RWPE2 (cell line): ENCODE data around the gene DCX.

Source experiments
- ATAC-seq: fragments of 200-7000 bp; cut with Tn5 transposase; 3 replicates; pipeline ENCODE4 v1.9.1; 2021; ENCODE audit warnings: low read depth
- DNase-seq: peaks from one replicate; pipeline ENCODE4 v3.0.0-alpha.2; 2020; ENCODE audit warnings: low spot score
- H3K27ac ChIP-seq: fragments of 450-650 bp; 2 replicates; pipeline ENCODE4 v1.5.1; 2017; ENCODE audit warnings: mild to moderate bottlenecking; ENCODE audit not compliant: poor library complexity, severe bottlenecking
- H3K27me3 ChIP-seq: fragments of 250-450 bp; sonication (Bioruptor Pico); 2 replicates; pipeline ENCODE4 v1.5.1; 2021; ENCODE audit warnings: mild to moderate bottlenecking, moderate library complexity; ENCODE audit not compliant: insufficient read depth, poor library complexity, severe bottlenecking
- H3K36me3 ChIP-seq: fragments of 250-450 bp; sonication (Bioruptor Pico); 2 replicates; pipeline ENCODE4 v1.5.1; 2020; ENCODE audit warnings: low read depth, mild to moderate bottlenecking, moderate library complexity
- H3K4me1 ChIP-seq: fragments of 250-450 bp; sonication (Bioruptor Pico); 2 replicates; pipeline ENCODE4 v1.5.1; 2021; ENCODE audit warnings: mild to moderate bottlenecking, moderate library complexity; ENCODE audit not compliant: insufficient read depth, poor library complexity, severe bottlenecking
- H3K4me3 ChIP-seq: fragments of 250-450 bp; sonication (Bioruptor Pico); 2 replicates; pipeline ENCODE4 v1.5.1; 2021; ENCODE audit warnings: mild to moderate bottlenecking, moderate library complexity; ENCODE audit not compliant: severe bottlenecking
- H3K9me3 ChIP-seq: fragments of 250-450 bp; sonication (Bioruptor Pico); 2 replicates; pipeline ENCODE4 v1.5.1; 2021; ENCODE audit warnings: mild to moderate bottlenecking, moderate library complexity; ENCODE audit not compliant: severe bottlenecking
- TF ChIP-seq, protein P1 (sequence below): fragments of 450-650 bp; IDR thresholded peaks from one replicate; pipeline ENCODE4 v1.5.1; 2017; ENCODE audit warnings: mild to moderate bottlenecking, moderate library complexity; ENCODE audit not compliant: poor library complexity, severe bottlenecking

DCX gene

DNA sequence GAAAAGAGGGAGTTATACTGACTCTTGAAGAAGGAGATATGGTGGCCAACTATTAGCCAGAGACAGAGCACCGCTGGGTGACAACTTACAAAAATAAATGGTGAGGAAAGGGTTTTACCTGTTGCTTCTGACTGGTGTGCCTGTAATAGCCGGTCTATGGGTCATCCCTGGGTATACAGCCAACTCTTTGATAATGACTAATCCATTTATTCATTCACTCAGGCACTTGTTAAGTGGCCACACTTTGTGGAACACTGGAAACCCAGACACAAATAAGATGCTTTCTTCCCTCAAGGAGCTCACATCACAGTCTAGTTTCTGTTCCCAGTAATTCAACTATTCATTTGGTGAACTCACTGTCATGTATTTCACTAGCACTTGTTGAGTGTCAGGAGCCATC is 128.5 kb downstream of the DCX start:
- H3K27ac ChIP-seq, result no peak overlapping the region
- H3K4me3 ChIP-seq, result no peak overlapping the region
- ATAC-seq, result no peak
- H3K9me3 ChIP-seq, result no peaks in the 10 kb centered on the region
- no peaks in the 10 kb centered on the region for H3K4me1 ChIP-seq
- no peaks in the 10 kb centered on the region for H3K27me3 ChIP-seq
- no peak for DNase-seq
- H3K36me3 ChIP-seq, result no peaks in the 10 kb centered on the region
- TF ChIP-seq, protein P1, sequence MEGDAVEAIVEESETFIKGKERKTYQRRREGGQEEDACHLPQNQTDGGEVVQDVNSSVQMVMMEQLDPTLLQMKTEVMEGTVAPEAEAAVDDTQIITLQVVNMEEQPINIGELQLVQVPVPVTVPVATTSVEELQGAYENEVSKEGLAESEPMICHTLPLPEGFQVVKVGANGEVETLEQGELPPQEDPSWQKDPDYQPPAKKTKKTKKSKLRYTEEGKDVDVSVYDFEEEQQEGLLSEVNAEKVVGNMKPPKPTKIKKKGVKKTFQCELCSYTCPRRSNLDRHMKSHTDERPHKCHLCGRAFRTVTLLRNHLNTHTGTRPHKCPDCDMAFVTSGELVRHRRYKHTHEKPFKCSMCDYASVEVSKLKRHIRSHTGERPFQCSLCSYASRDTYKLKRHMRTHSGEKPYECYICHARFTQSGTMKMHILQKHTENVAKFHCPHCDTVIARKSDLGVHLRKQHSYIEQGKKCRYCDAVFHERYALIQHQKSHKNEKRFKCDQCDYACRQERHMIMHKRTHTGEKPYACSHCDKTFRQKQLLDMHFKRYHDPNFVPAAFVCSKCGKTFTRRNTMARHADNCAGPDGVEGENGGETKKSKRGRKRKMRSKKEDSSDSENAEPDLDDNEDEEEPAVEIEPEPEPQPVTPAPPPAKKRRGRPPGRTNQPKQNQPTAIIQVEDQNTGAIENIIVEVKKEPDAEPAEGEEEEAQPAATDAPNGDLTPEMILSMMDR, result no peak

DNA sequence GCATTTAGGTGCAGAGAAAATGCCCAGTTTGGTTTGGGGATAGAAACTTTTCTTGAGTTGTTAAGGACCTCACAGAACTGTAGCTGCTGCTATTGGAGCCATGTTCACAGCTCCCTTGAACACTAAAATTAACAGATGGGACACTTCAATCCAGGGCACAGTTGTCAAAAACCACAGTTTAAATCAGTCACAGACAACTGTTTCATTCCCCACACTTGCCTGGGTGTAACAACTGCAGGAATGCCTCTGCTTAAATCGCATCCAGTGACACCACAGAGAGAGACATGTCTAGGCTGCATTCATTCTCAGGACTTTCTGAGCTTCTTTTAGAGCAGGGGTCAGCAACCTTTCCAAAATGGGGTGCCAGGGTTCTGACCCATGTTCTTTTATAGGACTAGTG is 129.0 kb downstream of the DCX start:
- no peaks in the 10 kb centered on the region for H3K27me3 ChIP-seq
- DNase-seq, result no peak
- no peak overlapping the region for H3K27ac ChIP-seq
- no peak overlapping the region for H3K4me3 ChIP-seq
- H3K4me1 ChIP-seq, result no peaks in the 10 kb centered on the region
- TF ChIP-seq, protein P1, result no peak
- H3K9me3 ChIP-seq, result no peaks in the 10 kb centered on the region
- H3K36me3 ChIP-seq, result no peaks in the 10 kb centered on the region
- ATAC-seq, result no peak

DNA sequence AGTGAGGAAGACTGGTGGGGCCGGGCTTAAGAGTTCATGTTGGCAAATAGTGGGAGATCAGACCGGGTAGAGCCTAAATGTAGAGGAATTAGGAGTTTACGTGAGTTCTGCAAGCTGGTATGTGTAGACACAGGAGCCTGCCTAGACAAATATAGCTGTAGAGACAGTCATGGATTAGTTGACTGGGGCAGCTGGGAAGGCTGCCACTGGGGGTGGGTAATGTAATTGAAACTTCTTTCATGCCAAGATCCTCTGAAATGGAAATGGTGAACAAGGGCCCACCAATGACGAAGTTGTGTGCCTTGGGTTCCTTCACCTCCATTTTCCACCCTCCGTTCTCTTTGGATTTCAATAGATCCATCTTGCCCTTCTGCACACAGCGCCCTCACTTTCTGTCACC is 129.9 kb downstream of the DCX start:
- Histone ChIP-seq H3K27ac (no peak overlapping the region), H3K4me1 (no peaks in the 10 kb centered on the region), H3K9me3 (no peaks in the 10 kb centered on the region), H3K36me3 (no peaks in the 10 kb centered on the region), H3K27me3 (no peaks in the 10 kb centered on the region), H3K4me3 (no peak overlapping the region)
- no peak for ATAC-seq
- DNase-seq, result no peak
- TF ChIP-seq, protein P1, result no peak

DNA sequence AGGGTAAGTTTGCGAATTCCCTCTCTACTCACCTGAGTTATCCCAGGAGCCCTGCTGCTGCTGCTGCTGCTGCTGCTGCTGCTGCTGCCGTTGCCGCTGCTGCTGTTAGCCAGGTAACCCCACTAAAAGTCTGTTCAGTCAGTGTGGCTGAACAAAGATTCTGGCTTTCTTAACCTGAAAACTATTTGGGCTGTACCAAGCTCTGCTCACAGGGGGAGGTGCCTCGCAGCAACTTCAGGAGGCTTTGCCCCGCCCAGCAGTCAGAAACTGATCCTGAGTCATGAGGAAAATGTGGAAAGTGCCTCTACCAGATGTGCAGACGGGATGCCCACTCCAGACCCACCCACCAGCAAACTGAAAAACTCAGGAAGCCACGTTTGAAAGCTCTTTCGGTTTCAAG is 141.7 kb downstream of the DCX start, which contains the start of gene CAPN6:
Gene CAPN6, minus strand, starts transcription at position 145 of the 400 bp plus-strand sequence. CDS start 6,547 bp downstream, outside the sequence.
- Histone ChIP-seq H3K9me3 (no peaks in the 10 kb centered on the region), H3K4me3 (no peak within 1 kb of the TSS), H3K27ac (no peak within 1 kb of the TSS), H3K27me3 (no peaks in the 10 kb centered on the region), H3K36me3 (no peaks in the 10 kb centered on the region), H3K4me1 (no peaks in the 10 kb centered on the region)
- TF ChIP-seq, protein P1, result no peak
- DNase-seq, result peak; percentile 31
- ATAC-seq, result peak; percentile 82

DNA sequence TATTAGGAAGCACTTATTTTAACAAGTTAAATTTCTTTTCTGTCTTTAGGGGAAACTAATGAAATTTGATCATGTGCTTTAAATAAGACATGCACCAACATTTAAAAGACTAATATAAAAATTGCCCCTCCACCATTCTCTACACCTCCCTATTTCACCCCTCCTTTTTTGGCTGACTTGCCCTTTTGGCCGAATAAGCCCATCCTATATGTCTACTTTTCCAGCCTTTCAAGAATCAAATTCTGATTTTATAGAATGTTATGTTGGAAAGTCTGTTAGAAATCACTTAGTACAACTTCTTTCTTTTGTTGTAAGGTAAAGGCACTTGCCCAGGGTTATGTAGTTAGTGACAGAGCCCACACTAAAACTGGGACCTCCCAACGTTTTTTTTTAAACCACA is 143.5 kb downstream of the DCX start:
- TF ChIP-seq, protein P1, result no peak
- no peak overlapping the region for H3K27ac ChIP-seq
- no peaks in the 10 kb centered on the region for H3K9me3 ChIP-seq
- no peaks in the 10 kb centered on the region for H3K4me1 ChIP-seq
- no peak for ATAC-seq
- H3K4me3 ChIP-seq, result no peak overlapping the region
- no peak for DNase-seq
- H3K36me3 ChIP-seq, result no peaks in the 10 kb centered on the region
- no peaks in the 10 kb centered on the region for H3K27me3 ChIP-seq
